ENCODE data around the gene GGTA1. TPM values are rescaled to one million over a fixed set of nuclear protein-coding genes. Genes with fewer than 3 reads are reported as not detected.

The GGTA1 gene
- total RNA-seq, 1 experiment from 2014 or later, result not detected

- no peak overlapping the region for H2AFZ ChIP-seq (ENCODE audit: low read depth, low read length, poor library complexity, severe bottlenecking)
- no TSS peak for BruUV-seq (replicated peaks)
Observed at GRCh38 chr9:121424024-121424432, 75.6 kb downstream of the GGTA1 start.

More at GRCh38 chr9:121424024-121424432, 75.6 kb downstream of the GGTA1 start:
- no peak overlapping the region for H3K4me2 ChIP-seq (ENCODE audit: low read length)
- H4K20me1 ChIP-seq (ENCODE audit: insufficient read depth), result no peaks in the 10 kb centered on the region
- H3K27me3 ChIP-seq (ENCODE audit: insufficient read depth, low read length), result no peaks in the 10 kb centered on the region
- no peak overlapping the region for H3K4me3 ChIP-seq (replicated peaks in 1 of 2; ENCODE audit: low read depth in 1 of 2, low read length in 2 of 2)
- CTCF ChIA-PET, result no interaction called here
- no peaks in the 10 kb centered on the region for H3K4me1 ChIP-seq (ENCODE audit: control insufficient read depth in 1 of 2, insufficient read depth in 2 of 2, low read length in 2 of 2)
- H3K79me2 ChIP-seq (ENCODE audit: insufficient read depth, low read length), result no peaks in the 10 kb centered on the region
- H3K9ac ChIP-seq (ENCODE audit: low read length), result no peak overlapping the region
- H3K9me2 ChIP-seq (ENCODE audit: insufficient read depth), result no peaks in the 10 kb centered on the region
- intact Hi-C loops (cut with micrococcal nuclease), result no loop called here
- no peak overlapping the region for H3K27ac ChIP-seq (ENCODE audit: low read depth, low read length)
- H3K9me3 ChIP-seq (ENCODE audit: control insufficient read depth in 1 of 2, insufficient read depth in 1 of 2, low read depth in 1 of 2, low read length in 2 of 2), result no peaks in the 10 kb centered on the region
- POLR2A ChIA-PET, result no interaction called here
- TF ChIP-seq JUND (IDR thresholded peaks at IDR 0.05) (no peak), CBX3 (IDR thresholded peaks at IDR 0.05; ENCODE audit: low read depth) (no peak), YY1 (IDR thresholded peaks at IDR 0.05; ENCODE audit: extremely low read depth, insufficient replicate concordance, low read depth, low read length) (no peak), ZNF274 (IDR thresholded peaks at IDR 0.05; ENCODE audit: low read depth, low read length) (no peak), EZH2phosphoT487 (IDR thresholded peaks at IDR 0.05; ENCODE audit: borderline replicate concordance) (no peak), SRF (IDR thresholded peaks at IDR 0.05; ENCODE audit: low read depth) (no peak), FOSL1 (IDR thresholded peaks at IDR 0.05; ENCODE audit: low read depth) (no peak), EGR1 (IDR thresholded peaks at IDR 0.05; ENCODE audit: low read depth) (no peak), RAD21 (IDR thresholded peaks at IDR 0.05; ENCODE audit: low read depth) (no peak), ZFX (IDR thresholded peaks at IDR 0.05) (no peak), SIN3A (IDR thresholded peaks at IDR 0.05; ENCODE audit: low read depth) (no peak), TCF7L2 (IDR thresholded peaks at IDR 0.05; ENCODE audit: borderline replicate concordance, extremely low read depth, insufficient read depth, insufficient read length) (no peak), ATF3 (IDR thresholded peaks at IDR 0.05) (no peak)
- TF ChIP-seq, protein P1, sequence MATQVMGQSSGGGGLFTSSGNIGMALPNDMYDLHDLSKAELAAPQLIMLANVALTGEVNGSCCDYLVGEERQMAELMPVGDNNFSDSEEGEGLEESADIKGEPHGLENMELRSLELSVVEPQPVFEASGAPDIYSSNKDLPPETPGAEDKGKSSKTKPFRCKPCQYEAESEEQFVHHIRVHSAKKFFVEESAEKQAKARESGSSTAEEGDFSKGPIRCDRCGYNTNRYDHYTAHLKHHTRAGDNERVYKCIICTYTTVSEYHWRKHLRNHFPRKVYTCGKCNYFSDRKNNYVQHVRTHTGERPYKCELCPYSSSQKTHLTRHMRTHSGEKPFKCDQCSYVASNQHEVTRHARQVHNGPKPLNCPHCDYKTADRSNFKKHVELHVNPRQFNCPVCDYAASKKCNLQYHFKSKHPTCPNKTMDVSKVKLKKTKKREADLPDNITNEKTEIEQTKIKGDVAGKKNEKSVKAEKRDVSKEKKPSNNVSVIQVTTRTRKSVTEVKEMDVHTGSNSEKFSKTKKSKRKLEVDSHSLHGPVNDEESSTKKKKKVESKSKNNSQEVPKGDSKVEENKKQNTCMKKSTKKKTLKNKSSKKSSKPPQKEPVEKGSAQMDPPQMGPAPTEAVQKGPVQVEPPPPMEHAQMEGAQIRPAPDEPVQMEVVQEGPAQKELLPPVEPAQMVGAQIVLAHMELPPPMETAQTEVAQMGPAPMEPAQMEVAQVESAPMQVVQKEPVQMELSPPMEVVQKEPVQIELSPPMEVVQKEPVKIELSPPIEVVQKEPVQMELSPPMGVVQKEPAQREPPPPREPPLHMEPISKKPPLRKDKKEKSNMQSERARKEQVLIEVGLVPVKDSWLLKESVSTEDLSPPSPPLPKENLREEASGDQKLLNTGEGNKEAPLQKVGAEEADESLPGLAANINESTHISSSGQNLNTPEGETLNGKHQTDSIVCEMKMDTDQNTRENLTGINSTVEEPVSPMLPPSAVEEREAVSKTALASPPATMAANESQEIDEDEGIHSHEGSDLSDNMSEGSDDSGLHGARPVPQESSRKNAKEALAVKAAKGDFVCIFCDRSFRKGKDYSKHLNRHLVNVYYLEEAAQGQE (IDR thresholded peaks at IDR 0.05; ENCODE audit: low read depth), result no peak
- RAD21 ChIA-PET (ENCODE audit: low non-redundant PET in 1 of 2, low total read pairs in 2 of 2, uncharacterized antibody in 2 of 2, unreplicated experiment in 2 of 2), result no interaction called here
- no peak for DNase-seq (ENCODE audit: low read depth, low spot score)
- no peak for ATAC-seq
- H3K36me3 ChIP-seq (ENCODE audit: control insufficient read depth in 1 of 2, insufficient read depth in 2 of 2, low read length in 2 of 2), result no peaks in the 10 kb centered on the region

Data from HCT116 (cell line).